22Rv1 (cell line): Measurements from ENCODE around the gene ALDH7A1.

Experiments used
- H3K27ac ChIP-seq: fragments of 450-650 bp; 2 replicates; pipeline ENCODE4 v1.5.1; 2017
- CTCF ChIP-seq: fragments of 450-650 bp; IDR thresholded peaks from 2 replicates; pipeline ENCODE4 v1.5.1; 2017; ENCODE audit warnings: mild to moderate bottlenecking
- ZFX ChIP-seq: fragments of 450-650 bp; IDR thresholded peaks from 2 replicates; pipeline ENCODE4 v1.6.1; 2017; ENCODE audit warnings: antibody characterized with exemption, borderline replicate concordance

ALDH7A1 gene

GRCh38 chr5:126513302-126513701, 81.7 kb downstream of the ALDH7A1 start:
- TF ChIP-seq ZFX (no peak), CTCF (no peak)

GRCh38 chr5:126512451-126512850, 82.6 kb downstream of the ALDH7A1 start:
- no peak overlapping the region for H3K27ac ChIP-seq
- TF ChIP-seq CTCF = no peak
- TF ChIP-seq ZFX = no peak

More at GRCh38 chr5:126513302-126513701, 81.7 kb downstream of the ALDH7A1 start:
- no peak overlapping the region for H3K27ac ChIP-seq

- H3K27ac ChIP-seq = no peak overlapping the region
- TF ChIP-seq CTCF (no peak), ZFX (no peak)
Measured at GRCh38 chr5:126511961-126512360, 83.1 kb downstream of the ALDH7A1 start.

GRCh38 chr5:126509339-126509738, 85.7 kb downstream of the ALDH7A1 start:
- TF ChIP-seq ZFX = no peak
- no peak for TF ChIP-seq CTCF
- no peak overlapping the region for H3K27ac ChIP-seq

GRCh38 chr5:126508962-126509279, 86.1 kb downstream of the ALDH7A1 start:
- no peak for TF ChIP-seq ZFX
- TF ChIP-seq CTCF = no peak
- no peak overlapping the region for H3K27ac ChIP-seq

- H3K27ac ChIP-seq = no peak overlapping the region
Measured at GRCh38 chr5:126508251-126508961, 86.6 kb downstream of the ALDH7A1 start.

GRCh38 chr5:126506079-126506478, 88.9 kb downstream of the ALDH7A1 start:
- TF ChIP-seq CTCF (no peak), ZFX (no peak)

More at GRCh38 chr5:126508251-126508961, 86.6 kb downstream of the ALDH7A1 start:
- TF ChIP-seq CTCF = no peak
- TF ChIP-seq ZFX = no peak

More at GRCh38 chr5:126506079-126506478, 88.9 kb downstream of the ALDH7A1 start:
- H3K27ac ChIP-seq = no peak overlapping the region
